Colonic mucosa (tissue), 4 donors: ENCODE data around the gene SEMA5A. TPM values are rescaled to one million over a fixed set of nuclear protein-coding genes. Genes with fewer than 3 reads are reported as not detected.
A peak's percentile ranks its signal among the peaks of the same experiment; 100 is the strongest.

Experiments
- DNase-seq: peaks from one replicate; pipeline ENCODE4 v3.0.0-alpha.2; 2020
- H3K27ac ChIP-seq: fragments of 200-600 bp; one replicate; pipeline ENCODE4 v1.8.0; 2021
- H3K27me3 ChIP-seq: fragments of 200-600 bp; one replicate; pipeline ENCODE4 v1.8.0; 2021
- H3K36me3 ChIP-seq: fragments of 200-600 bp; one replicate; pipeline ENCODE4 v1.8.0; 2021
- H3K4me1 ChIP-seq: fragments of 200-600 bp; one replicate; pipeline ENCODE4 v1.8.0; 2021; ENCODE audit warnings: mild to moderate bottlenecking
- H3K4me3 ChIP-seq: fragments of 200-600 bp; one replicate; pipeline ENCODE4 v1.8.0; 2021
- H3K9ac ChIP-seq, 2 donors: one replicate each; pipeline ENCODE4 v1.7.0; 2013; ENCODE audit warnings: control low read depth in 2 of 2, low read depth in 2 of 2, low read length in 2 of 2
- H3K9me3 ChIP-seq: fragments of 200-600 bp; one replicate; pipeline ENCODE4 v1.8.0; 2021
- CTCF ChIP-seq: fragments of 200-600 bp; IDR thresholded peaks from one replicate; pipeline ENCODE4 v1.8.0; 2022; ENCODE audit warnings: antibody characterized with exemption, mild to moderate bottlenecking
- intact Hi-C: fragments of 100-400 bp; cut with DNase I; formaldehyde crosslinking; loops from one replicate; pipeline ENCODE4 v1.14.1; 2022
- total RNA-seq, 2 donors: library from RNA; stranded (reverse); fragmentation: NEBNext Ultra II Directional in 1 of 2; extraction: Animal tissue kit (Norgen Biotek cat#: 25700) in 1 of 2; gene quantifications; one replicate each; pipeline ENCODE4 v1.2.1, GENCODE V29; 2021
- donor health status: healthy.
- donor health status: DM: no; HTN: no; CAD: no.
- donor health status: DM: no; HTN: no; CAD: no.

Gene SEMA5A
- 10 to 100 TPM; 23.3 to 32.7 TPM for total RNA-seq

- DNase-seq, result peak; percentile 91
- Histone ChIP-seq H3K36me3 (no peaks in the 10 kb centered on the region), H3K27me3 (no peaks in the 10 kb centered on the region), H3K9me3 (no peaks in the 10 kb centered on the region), H3K4me3 (peak within 1 kb of the TSS; percentile 60), H3K9ac (peak within 1 kb of the TSS; percentile 95 to 100), H3K27ac (peak within 1 kb of the TSS; percentile 88), H3K4me1 (no peaks in the 10 kb centered on the region)
- intact Hi-C loops, result no loop called here
- no peak for TF ChIP-seq CTCF
Observed at GRCh38 chr5:9545992-9546851, at the start of gene SEMA5A. Gene SEMA5A, minus strand, starts transcription at chr5:9546075. Its CDS starts 166,129 bp downstream, at chr5:9379946.

- Histone ChIP-seq H3K4me1 (no peaks in the 10 kb centered on the region), H3K9me3 (no peaks in the 10 kb centered on the region), H3K4me3 (no peak overlapping the region), H3K9ac (no peak overlapping the region), H3K27me3 (no peaks in the 10 kb centered on the region), H3K27ac (no peak overlapping the region), H3K36me3 (no peaks in the 10 kb centered on the region)
- intact Hi-C loops, result no loop called here
- no peak for TF ChIP-seq CTCF
- no peak for DNase-seq
Observed at GRCh38 chr5:9594913-9595312, 49.0 kb upstream of the SEMA5A start.

GRCh38 chr5:9589049-9589835 lies 43.4 kb upstream of the SEMA5A start:
- H3K9ac ChIP-seq, result no peak overlapping the region
- H3K4me3 ChIP-seq, result no peak overlapping the region
- intact Hi-C loops, result no loop called here
- no peak for DNase-seq
- H3K27me3 ChIP-seq, result no peaks in the 10 kb centered on the region
- H3K36me3 ChIP-seq, result no peaks in the 10 kb centered on the region
- TF ChIP-seq CTCF, result no peak
- no peaks in the 10 kb centered on the region for H3K9me3 ChIP-seq
- H3K27ac ChIP-seq, result no peak overlapping the region
- no peaks in the 10 kb centered on the region for H3K4me1 ChIP-seq

- Histone ChIP-seq H3K4me3 (no peak overlapping the region), H3K4me1 (no peaks in the 10 kb centered on the region), H3K36me3 (no peaks in the 10 kb centered on the region), H3K27me3 (no peaks in the 10 kb centered on the region), H3K9ac (no peak overlapping the region), H3K9me3 (no peaks in the 10 kb centered on the region), H3K27ac (no peak overlapping the region)
- DNase-seq, result no peak
- no peak for TF ChIP-seq CTCF
- intact Hi-C loops, result no loop called here
Observed at GRCh38 chr5:9588254-9588653, 42.4 kb upstream of the SEMA5A start.

- Histone ChIP-seq H3K27me3 (no peaks in the 10 kb centered on the region), H3K27ac (no peak overlapping the region), H3K4me3 (no peak overlapping the region), H3K9ac (no peak overlapping the region), H3K36me3 (no peaks in the 10 kb centered on the region), H3K9me3 (no peaks in the 10 kb centered on the region), H3K4me1 (no peaks in the 10 kb centered on the region)
- no peak for TF ChIP-seq CTCF
- intact Hi-C loops, result no loop called here
- no peak for DNase-seq
Observed at GRCh38 chr5:9587135-9587534, 41.3 kb upstream of the SEMA5A start.
